H1 (cell line): ENCODE measurements around the gene PLCB1. TPM values are rescaled to one million over a fixed set of nuclear protein-coding genes. Genes with fewer than 3 reads are reported as not detected.

Source experiments
- CTCF ChIA-PET: fragments of 300-600 bp; sonication (Branson Sonifier 250); formaldehyde crosslinking; loops from one replicate; lab custom pipeline; 2021; ENCODE audit not compliant: partially characterized antibody; lab: Charles Lee
- POLR2A ChIA-PET: fragments of 300-600 bp; sonication (Branson Sonifier 250); formaldehyde crosslinking; loops from one replicate; lab custom pipeline; 2021; ENCODE audit warnings: inconsistent platforms; ENCODE audit not compliant: partially characterized antibody; lab: Charles Lee
- DNase-seq, 2 experiments: peaks; one replicate each; pipeline versions ENCODE4 v3.0.0 to v3.0.0-alpha.2; 2010 to 2022; ENCODE audit warnings: low spot score in 2 of 2, low read depth in 1 of 2, mixed read lengths in 1 of 2
- FAIRE-seq: peaks from 2 replicates; lab custom pipeline; 2011; peaks lifted over from hg19 to GRCh38; lab: Jason Lieb, UNC
- H2AFZ ChIP-seq: 2 replicates; pipeline ENCODE4 v1.8.1; 2012; ENCODE audit warnings: low read length, inconsistent platforms
- H2AK5ac ChIP-seq: 2 replicates; pipeline ENCODE4 v1.6.1; 2013; ENCODE audit warnings: low read depth, low read length
- H2BK120ac ChIP-seq: replicated peaks from 2 replicates; pipeline ENCODE3; 2013; ENCODE audit warnings: low read depth, low read length, inconsistent platforms
- H2BK12ac ChIP-seq: 2 replicates; pipeline ENCODE4 v1.6.1; 2013; ENCODE audit warnings: low read depth, low read length
- H2BK15ac ChIP-seq: 2 replicates; pipeline ENCODE4 v1.6.1; 2013; ENCODE audit warnings: low read length
- H2BK20ac ChIP-seq: 2 replicates; pipeline ENCODE4 v1.6.1; 2013; ENCODE audit warnings: low read length
- H2BK5ac ChIP-seq: 2 replicates; pipeline ENCODE4 v1.6.1; 2013; ENCODE audit warnings: low read depth, low read length
- H3K14ac ChIP-seq: 2 replicates; pipeline ENCODE4 v1.6.1; 2013; ENCODE audit warnings: inconsistent platforms; ENCODE audit not compliant: insufficient read length
- H3K18ac ChIP-seq: 2 replicates; pipeline ENCODE4 v1.6.1; 2013; ENCODE audit warnings: low read length; ENCODE audit errors: extremely low read depth
- H3K23ac ChIP-seq: 2 replicates; pipeline ENCODE4 v1.6.1; 2013; ENCODE audit warnings: inconsistent platforms; ENCODE audit not compliant: insufficient read length
- H3K23me2 ChIP-seq: 2 replicates; pipeline ENCODE4 v1.6.1; 2013; ENCODE audit warnings: low read depth, low read length
- H3K27ac ChIP-seq: 2 replicates; pipeline ENCODE4 v1.6.1; 2011; ENCODE audit warnings: low read depth, low read length, inconsistent platforms
- H3K27me3 ChIP-seq, 4 experiments: replicated peaks in 1 of 4; 1 replicate in 1 of 4; 2 replicates in 3 of 4; pipeline versions ENCODE4 v1.6.1 to v1.8.1; 2011 to 2013; ENCODE audit warnings: low read length in 3 of 4, mild to moderate bottlenecking in 3 of 4, inconsistent platforms in 2 of 4, mixed read lengths in 2 of 4, moderate library complexity in 1 of 4; ENCODE audit not compliant: control insufficient read depth in 3 of 4, insufficient read depth in 3 of 4; ENCODE audit errors: extremely low read depth in 1 of 4
- H3K36me3 ChIP-seq, 4 experiments: 2 replicates each; pipeline versions ENCODE4 v1.6.1 to v1.8.1; 2011 to 2013; ENCODE audit warnings: mild to moderate bottlenecking in 4 of 4, low read length in 3 of 4, moderate library complexity in 2 of 4, control low read depth in 1 of 4, inconsistent platforms in 1 of 4; ENCODE audit not compliant: insufficient read depth in 4 of 4, control insufficient read depth in 2 of 4
- H3K4ac ChIP-seq: replicated peaks from 2 replicates; pipeline ENCODE3; 2013; ENCODE audit warnings: low read length, low read depth, mixed read lengths, inconsistent platforms; ENCODE audit not compliant: insufficient read length
- H3K4me1 ChIP-seq, 4 experiments: replicated peaks in 1 of 4; 1 replicate in 1 of 4; 2 replicates in 3 of 4; pipeline versions ENCODE4 v1.6.1 to v1.8.1; 2011 to 2013; ENCODE audit warnings: low read length in 3 of 4, inconsistent platforms in 2 of 4, mixed read lengths in 1 of 4; ENCODE audit not compliant: insufficient read depth in 4 of 4, control insufficient read depth in 3 of 4
- H3K4me2 ChIP-seq, 2 experiments: 2 replicates each; pipeline versions ENCODE4 v1.6.1 to v1.8.1; 2011 to 2013; ENCODE audit warnings: low read depth in 2 of 2, low read length in 2 of 2, control low read depth in 1 of 2, inconsistent platforms in 1 of 2, mild to moderate bottlenecking in 1 of 2; ENCODE audit not compliant: insufficient read depth in 1 of 2
- H3K4me3 ChIP-seq, 4 experiments: fragments of 200-600, 300-600 bp in 1 of 4; sonication (generic), shearing (Covaris generic), sonication (Bioruptor Twin) in 1 of 4; 2 replicates each; pipeline versions ENCODE4 v1.5.1 to v1.8.1; 2011 to 2016; ENCODE audit warnings: low read length in 4 of 4, low read depth in 3 of 4, control low read depth in 2 of 4, inconsistent platforms in 2 of 4, mild to moderate bottlenecking in 2 of 4, mixed read lengths in 1 of 4, moderate library complexity in 1 of 4; ENCODE audit not compliant: insufficient read depth in 2 of 4; ENCODE audit errors: extremely low read depth in 1 of 4
- H3K56ac ChIP-seq: replicated peaks from 2 replicates; pipeline ENCODE3; 2013; ENCODE audit warnings: low read depth, mild to moderate bottlenecking, mixed read lengths, low read length, inconsistent platforms; ENCODE audit not compliant: insufficient read length
- H3K79me1 ChIP-seq: 2 replicates; pipeline ENCODE4 v1.6.1; 2013; ENCODE audit warnings: low read depth, low read length, control low read depth
- H3K79me2 ChIP-seq, 2 experiments: 2 replicates each; pipeline versions ENCODE4 v1.6.1 to v1.8.1; 2012 to 2013; ENCODE audit warnings: low read length in 2 of 2, mild to moderate bottlenecking in 2 of 2, inconsistent platforms in 1 of 2; ENCODE audit not compliant: insufficient read depth in 2 of 2, control insufficient read depth in 1 of 2
- H3K9ac ChIP-seq, 4 experiments: replicated peaks in 1 of 4; 1 replicate in 1 of 4; 2 replicates in 3 of 4; pipeline versions ENCODE4 v1.6.1 to v1.8.1; 2011 to 2013; ENCODE audit warnings: low read depth in 3 of 4, low read length in 3 of 4, control low read depth in 2 of 4, mild to moderate bottlenecking in 2 of 4, moderate library complexity in 2 of 4, inconsistent platforms in 1 of 4; ENCODE audit errors: extremely low read depth in 1 of 4
- H3K9me3 ChIP-seq, 2 experiments: 2 replicates each; pipeline versions ENCODE4 v1.6.1 to v1.8.1; 2012 to 2013; ENCODE audit warnings: mild to moderate bottlenecking in 2 of 2, moderate library complexity in 2 of 2, control low read depth in 1 of 2, inconsistent platforms in 1 of 2, low read depth in 1 of 2, low read length in 1 of 2, mixed read lengths in 1 of 2; ENCODE audit not compliant: insufficient read depth in 2 of 2
- H4K20me1 ChIP-seq, 2 experiments: replicated peaks in 1 of 2; 2 replicates each; pipeline versions ENCODE3 to v1.8.1; 2011 to 2013; ENCODE audit warnings: inconsistent platforms in 2 of 2, low read length in 2 of 2, mild to moderate bottlenecking in 1 of 2; ENCODE audit not compliant: insufficient read depth in 2 of 2, control insufficient read depth in 1 of 2
- H4K5ac ChIP-seq: 2 replicates; pipeline ENCODE4 v1.6.1; 2013; ENCODE audit warnings: low read length, low read depth, mixed read lengths, inconsistent platforms; ENCODE audit not compliant: insufficient read length
- H4K8ac ChIP-seq: 2 replicates; pipeline ENCODE4 v1.8.0; 2013; ENCODE audit warnings: mild to moderate bottlenecking, moderate library complexity, low read length, inconsistent platforms; ENCODE audit not compliant: insufficient read depth; ENCODE audit errors: extremely low read depth
- H4K91ac ChIP-seq: replicated peaks from 2 replicates; pipeline ENCODE3; 2013; ENCODE audit warnings: low read length, mixed read lengths, inconsistent platforms; ENCODE audit not compliant: insufficient read length
- CHD2 ChIP-seq: IDR thresholded peaks from 2 replicates; pipeline ENCODE4 v1.6.1; 2012; ENCODE audit warnings: low read length, improper control_type of control experiment
- E2F6 ChIP-seq: IDR thresholded peaks from 2 replicates; pipeline ENCODE4 v1.6.1; 2012; ENCODE audit warnings: inconsistent platforms
- EZH2 ChIP-seq: fragments of 200-600 bp; sonication (generic); IDR thresholded peaks from 2 replicates; pipeline ENCODE4 v1.7.1; 2012; ENCODE audit warnings: low read depth, mild to moderate bottlenecking, moderate library complexity, low read length, inconsistent platforms; ENCODE audit not compliant: severe bottlenecking
- GABPA ChIP-seq: IDR thresholded peaks from 2 replicates; pipeline ENCODE4 v1.6.1; 2011; ENCODE audit warnings: mild to moderate bottlenecking, low read length, moderate library complexity, borderline replicate concordance; ENCODE audit not compliant: insufficient read depth
- HDAC6 ChIP-seq: IDR thresholded peaks from one replicate; pipeline ENCODE4 v1.7.1; 2012; ENCODE audit warnings: low read depth, mild to moderate bottlenecking, inconsistent platforms, low read length, moderate library complexity
- JUN ChIP-seq: IDR thresholded peaks from 2 replicates; pipeline ENCODE4 v1.6.1; 2011; ENCODE audit warnings: low read depth, mild to moderate bottlenecking, improper control_type of control experiment, low read length
- JUND ChIP-seq: IDR thresholded peaks from 2 replicates; pipeline ENCODE4 v1.6.1; 2011; ENCODE audit warnings: mild to moderate bottlenecking, improper control_type of control experiment, low read length
- POLR2A ChIP-seq, 2 experiments: IDR thresholded peaks; 1 replicate in 1 of 2; 2 replicates in 1 of 2; pipeline ENCODE4 v1.6.1; 2011; ENCODE audit warnings: low read depth in 2 of 2, low read length in 2 of 2, mild to moderate bottlenecking in 2 of 2; ENCODE audit errors: control extremely low read depth in 1 of 2
- RAD21 ChIP-seq, 2 experiments: IDR thresholded peaks in 1 of 2; conservative IDR thresholded peaks in 1 of 2; 2 replicates each; pipeline ENCODE4 v1.6.1; 2011; ENCODE audit warnings: low read depth in 2 of 2, low read length in 2 of 2, improper control_type of control experiment in 1 of 2, inconsistent platforms in 1 of 2, mild to moderate bottlenecking in 1 of 2, moderate library complexity in 1 of 2
- SUZ12 ChIP-seq: fragments of 200-600 bp; sonication (generic); IDR thresholded peaks from 2 replicates; pipeline ENCODE4 v1.6.1; 2012; ENCODE audit warnings: mild to moderate bottlenecking, inconsistent platforms, low read length, moderate library complexity, mixed read lengths
- TAF1 ChIP-seq: IDR thresholded peaks from 2 replicates; pipeline ENCODE4 v1.6.1; 2011; ENCODE audit warnings: mild to moderate bottlenecking, low read depth, low read length
- TAF7 ChIP-seq: optimal IDR thresholded peaks from 2 replicates; pipeline ENCODE3; 2011; ENCODE audit warnings: low read depth, mild to moderate bottlenecking, inconsistent platforms, low read length, moderate library complexity, borderline replicate concordance
- WGBS, 2 experiments: shearing (Covaris generic) in 1 of 2; methylation state at CpG; one replicate each; pipeline versions ENCODE4 v1.1.6 to v1.1.7; 2013 to 2015; ENCODE audit warnings: low lambda C conversion rate in 2 of 2, mixed read lengths in 2 of 2, inconsistent platforms in 1 of 2, low coverage in 1 of 2, missing lambda C conversion rate in 1 of 2; ENCODE audit not compliant: insufficient replicate concordance in 2 of 2, insufficient coverage in 1 of 2, insufficient read length in 1 of 2; ENCODE audit errors: extremely low coverage in 1 of 2, missing lambda C conversion rate in 1 of 2; 5-methylcytosine and 5-hydroxymethylcytosine counted together
- polyA plus RNA-seq, 7 experiments: library from polyadenylated mRNA; depleted of rRNA in 3 of 7; stranded (reverse) in 5 of 7; unstranded in 2 of 7; fragments of >200 nt in 5 of 7; fragments of 200-250 nt in 2 of 7; gene quantifications; 1 replicate in 5 of 7; 2 replicates in 1 of 7; 4 replicates in 1 of 7; pipeline versions ENCODE4 v1.2.1 to v1.2.3, GENCODE V29; 2011 to 2013; ENCODE audit warnings: missing spikeins in 2 of 7, mixed read lengths in 2 of 7
- total RNA-seq: library from RNA; stranded (reverse); fragmentation: NEBNext Ultra II Directional; extraction: Animal tissue kit (Norgen Biotek cat#: 25700); gene quantifications from 2 replicates; pipeline ENCODE4 v1.2.1, GENCODE V29; 2021

Gene PLCB1
- total and polyA plus RNA-seq, 2 of the 8 experiments (the other 6 are each of a cell fraction or from before 2014, with no cell fraction given) = 2.6 to 9.1 TPM

- Histone ChIP-seq H2BK20ac (no peak overlapping the region), H3K14ac (no peak overlapping the region), H3K18ac (no peak overlapping the region), H3K4ac (no peak overlapping the region), H3K4me1 (no peaks in the 10 kb centered on the region), H3K23ac (no peak overlapping the region), H3K23me2 (no peaks in the 10 kb centered on the region), H3K9me3 (0 out of 4 replicates have a peak, but pooled peaks cover 0 to 4% of the 10 kb centered on the region in 2 experiments), H2BK15ac (no peak overlapping the region), H2BK5ac (no peak overlapping the region), H4K8ac (no peak overlapping the region), H3K27me3 (no peaks in the 10 kb centered on the region), H2BK12ac (no peak overlapping the region), H4K5ac (no peak overlapping the region), H2BK120ac (no peak overlapping the region), H3K79me2 (no peaks in the 10 kb centered on the region), H4K20me1 (no peaks in the 10 kb centered on the region), H3K27ac (no peak overlapping the region), H3K56ac (no peak overlapping the region), H2AK5ac (no peak overlapping the region), H3K4me3 (no peak overlapping the region), H3K36me3 (peaks cover 0 to 8% (median 0%) of the 10 kb centered on the region in 4 experiments; a peak in 1 of 8 replicates), H2AFZ (no peak overlapping the region), H3K9ac (no peak overlapping the region), H3K79me1 (no peaks in the 10 kb centered on the region), H4K91ac (no peak overlapping the region), H3K4me2 (no peak overlapping the region)
- ChIA-PET POLR2A (no interaction called here), CTCF (interaction anchor here (1.6 kb wide), 1 partner anchor 10 kb away, joined by 4 read pairs; no protein-coding TSS in a partner anchor)
- DNase-seq (no peak), FAIRE-seq (no peak)
- TF ChIP-seq POLR2A (IDR thresholded peaks at IDR 0.05; ENCODE audit: control extremely low read depth in 1 of 2, low read depth in 2 of 2, low read length in 2 of 2) (no peak), GABPA (no peak), HDAC6 (no peak), JUND (no peak), RAD21 (IDR thresholded peaks at IDR 0.05 in 1 of 2, conservative IDR thresholded peaks at IDR 0.05 in 1 of 2; ENCODE audit: low read depth in 2 of 2, low read length in 2 of 2) (no peak), EZH2 (no peak), JUN (no peak), CHD2 (no peak), TAF1 (no peak), E2F6 (no peak), SUZ12 (no peak), TAF7 (no peak)
- WGBS, 2 experiments = 84% methylated on average over 2 of the region's 2 CpGs; no CpG with 5 or more reads in 1 of the 2 experiments
Observed at GRCh38 chr20:8654486-8654885, 522.4 kb downstream of the PLCB1 start.
